GM12878 (cell line): ENCODE data around the gene PTPRH. TPM values are rescaled to one million over a fixed set of nuclear protein-coding genes. Genes with fewer than 3 reads are reported as not detected.

ENCODE experiments used
- ATAC-seq: fragments of 200-7000 bp; cut with Tn5 transposase; 3 replicates; pipeline ENCODE4 v1.9.1; 2020; ENCODE audit warnings: mild to moderate bottlenecking, moderate library complexity
- BruUV-seq: library from RNA; stranded (reverse); fragments of 400-500 nt; replicated peaks from 2 replicates; lab custom pipeline; 2021; lab: Mats Ljungman, UMichigan
- CTCF ChIA-PET: fragments of 300-600 bp; sonication (Branson Sonifier 250); formaldehyde crosslinking; extraction: SDS; loops from one replicate; lab custom pipeline; 2021; ENCODE audit warnings: inconsistent platforms; lab: Yijun Ruan, JAX
- POLR2A ChIA-PET: fragments of 350-600 bp; formaldehyde crosslinking; extraction: SDS; loops from one replicate; lab custom pipeline; 2021; ENCODE audit warnings: inconsistent platforms; lab: Charles Lee
- RAD21 ChIA-PET: fragments of 300-600 bp; sonication (Branson Sonifier 250); formaldehyde crosslinking; loops from one replicate; lab custom pipeline; 2023; ENCODE audit warnings: antibody characterized with exemption; ENCODE audit not compliant: unreplicated experiment; lab: Charles Lee
- SMC1A ChIA-PET: fragments of 300-600 bp; sonication (Branson Sonifier 250); formaldehyde crosslinking; loops from one replicate; lab custom pipeline; 2023; ENCODE audit not compliant: unreplicated experiment, uncharacterized antibody; lab: Charles Lee
- DNase-seq: peaks from one replicate; pipeline ENCODE4 v3.0.0-alpha.2; 2011; ENCODE audit warnings: low read depth, low spot score
- FAIRE-seq: peaks from 3 replicates; lab custom pipeline; 2011; peaks lifted over from hg19 to GRCh38; lab: Jason Lieb, UNC
- H2AFZ ChIP-seq: 2 replicates; pipeline ENCODE4 v1.6.0; 2011; ENCODE audit warnings: low read depth, low read length, control low read depth; ENCODE audit not compliant: control insufficient read depth
- H3K27ac ChIP-seq: 2 replicates; pipeline ENCODE4 v1.5.1; 2011; ENCODE audit warnings: control low read depth; ENCODE audit not compliant: control insufficient read depth, insufficient read depth
- H3K27me3 ChIP-seq, 2 experiments: replicated peaks in 1 of 2; 2 replicates each; pipeline versions ENCODE4 v1.6.0 to v1.6.1; 2011; ENCODE audit warnings: low read length in 1 of 2; ENCODE audit not compliant: control insufficient read depth in 2 of 2, insufficient read depth in 2 of 2
- H3K36me3 ChIP-seq, 2 experiments: 2 replicates each; pipeline ENCODE4 v1.5.1; 2011; ENCODE audit warnings: low read length in 1 of 2; ENCODE audit not compliant: control insufficient read depth in 2 of 2, insufficient read depth in 2 of 2
- H3K4me1 ChIP-seq: 2 replicates; pipeline ENCODE4 v1.6.1; 2011; ENCODE audit warnings: mild to moderate bottlenecking, low read length, moderate library complexity, mixed read lengths; ENCODE audit not compliant: control insufficient read depth, insufficient read depth
- H3K4me2 ChIP-seq: 2 replicates; pipeline ENCODE4 v1.6.0; 2011; ENCODE audit warnings: control low read depth; ENCODE audit not compliant: control insufficient read depth, insufficient read depth
- H3K4me3 ChIP-seq: fragments of 200-600 bp; sonication (generic); 2 replicates; pipeline ENCODE4 v1.5.1; 2016
- H3K79me2 ChIP-seq: 2 replicates; pipeline ENCODE4 v1.6.0; 2011; ENCODE audit warnings: low read length; ENCODE audit not compliant: control insufficient read depth, insufficient read depth
- H3K9ac ChIP-seq: 2 replicates; pipeline ENCODE4 v1.8.0; 2011; ENCODE audit warnings: low read length, control low read depth, mixed read lengths; ENCODE audit not compliant: control insufficient read depth, insufficient read depth
- H3K9me3 ChIP-seq: replicated peaks from 3 replicates; pipeline ENCODE4 v1.5.1; 2011; ENCODE audit warnings: mild to moderate bottlenecking, low read length; ENCODE audit not compliant: control insufficient read depth, insufficient read depth
- H4K20me1 ChIP-seq: 2 replicates; pipeline ENCODE4 v1.6.0; 2011; ENCODE audit not compliant: control insufficient read depth, insufficient read depth
- CEBPB ChIP-seq, 2 experiments: fragments of 150-350 bp in 1 of 2; IDR thresholded peaks; 2 replicates each; pipeline ENCODE4 v1.6.1; 2012 to 2014; ENCODE audit warnings: low read depth in 2 of 2, low read length in 2 of 2, borderline replicate concordance in 1 of 2, inconsistent platforms in 1 of 2
- RAD51 ChIP-seq: fragments of 450-650 bp; IDR thresholded peaks from 2 replicates; pipeline ENCODE4 v1.6.1; 2016; ENCODE audit warnings: moderate library complexity, mild to moderate bottlenecking, inconsistent platforms
- RFX5 ChIP-seq: IDR thresholded peaks from 2 replicates; pipeline ENCODE4 v1.6.1; 2011; ENCODE audit warnings: low read depth, low read length, improper control_type of control experiment
- WGBS: methylation state at CpG from one replicate; pipeline ENCODE4 v1.1.6; 2016; ENCODE audit warnings: low lambda C conversion rate; ENCODE audit not compliant: insufficient replicate concordance, insufficient coverage; ENCODE audit errors: missing lambda C conversion rate; 5-methylcytosine and 5-hydroxymethylcytosine counted together
- in situ Hi-C: fragments of 300-500 bp; cut with MboI; formaldehyde crosslinking; loops from 9 replicates; pipeline ENCODE4 v1.14.3; 2018; ENCODE audit warnings: mixed read lengths
- intact Hi-C: fragments of 100-400 bp; cut with micrococcal nuclease; formaldehyde crosslinking; loops from one replicate; pipeline ENCODE4 v1.14.2; 2022; ENCODE audit not compliant: unreplicated experiment
- polyA plus RNA-seq, 11 experiments: library from polyadenylated mRNA; depleted of rRNA in 4 of 11; unstranded in 6 of 11; stranded (reverse) in 5 of 11; fragments of >200 nt; fragmentation: Nextera tagmentation in 4 of 11; fragmentation: Illumina TruSeq in 1 of 11; extraction: Ambion mirVana in 4 of 11; extraction: Trizol in 1 of 11; gene quantifications; 1 replicate in 1 of 11; 2 replicates in 10 of 11; pipeline versions ENCODE4 v1.2.1 to v1.2.3, GENCODE V29; 2011 to 2016; ENCODE audit warnings: inconsistent platforms in 2 of 11, missing spikeins in 2 of 11, low read depth in 1 of 11
- total RNA-seq, 4 experiments: library from RNA; depleted of rRNA in 3 of 4; stranded (reverse); fragments of >200 nt in 3 of 4; fragmentation: Illumina TruSeq in 1 of 4; extraction: Trizol in 1 of 4; gene quantifications; 2 replicates each; pipeline versions ENCODE4 v1.2.1 to v1.2.3, GENCODE V29; 2013 to 2021
- TF ChIP-seq, protein P1 (sequence below): fragments of 450-650 bp; formaldehyde crosslinking; IDR thresholded peaks from 2 replicates; pipeline ENCODE4 v1.4.0; 2022; ENCODE audit warnings: mild to moderate bottlenecking, moderate library complexity
- TF ChIP-seq, protein P2 (sequence below): IDR thresholded peaks from 2 replicates; pipeline ENCODE4 v1.6.1; 2012; ENCODE audit warnings: low read depth, low read length, improper control_type of control experiment
- TF ChIP-seq, protein P3 (sequence below): IDR thresholded peaks from 2 replicates; pipeline ENCODE4 v1.6.1; 2011; ENCODE audit warnings: borderline replicate concordance, low read depth, mild to moderate bottlenecking, moderate library complexity, mixed read lengths, low read length; ENCODE audit not compliant: insufficient read depth; ENCODE audit errors: extremely low read length
- TF ChIP-seq, protein P4 (sequence below): IDR thresholded peaks from 2 replicates; pipeline ENCODE4 v1.6.1; 2012; ENCODE audit warnings: low read depth, low read length, improper control_type of control experiment
- TF ChIP-seq, protein P5 (sequence below): fragments of 450-650 bp; IDR thresholded peaks from 2 replicates; pipeline ENCODE4 v1.6.1; 2018; ENCODE audit warnings: mild to moderate bottlenecking, low read depth, moderate library complexity; ENCODE audit not compliant: partially characterized antibody
- TF ChIP-seq, protein P6 (sequence below): IDR thresholded peaks from 2 replicates; pipeline ENCODE4 v1.6.1; 2011; ENCODE audit warnings: low read depth, mild to moderate bottlenecking, low read length, moderate library complexity, borderline replicate concordance; ENCODE audit errors: extremely low read depth

Gene PTPRH
- total and polyA plus RNA-seq, 10 of the 15 experiments (the other 5 are each of a cell fraction or from before 2014, with no cell fraction given): 0.08 TPM; not detected in 9

DNA sequence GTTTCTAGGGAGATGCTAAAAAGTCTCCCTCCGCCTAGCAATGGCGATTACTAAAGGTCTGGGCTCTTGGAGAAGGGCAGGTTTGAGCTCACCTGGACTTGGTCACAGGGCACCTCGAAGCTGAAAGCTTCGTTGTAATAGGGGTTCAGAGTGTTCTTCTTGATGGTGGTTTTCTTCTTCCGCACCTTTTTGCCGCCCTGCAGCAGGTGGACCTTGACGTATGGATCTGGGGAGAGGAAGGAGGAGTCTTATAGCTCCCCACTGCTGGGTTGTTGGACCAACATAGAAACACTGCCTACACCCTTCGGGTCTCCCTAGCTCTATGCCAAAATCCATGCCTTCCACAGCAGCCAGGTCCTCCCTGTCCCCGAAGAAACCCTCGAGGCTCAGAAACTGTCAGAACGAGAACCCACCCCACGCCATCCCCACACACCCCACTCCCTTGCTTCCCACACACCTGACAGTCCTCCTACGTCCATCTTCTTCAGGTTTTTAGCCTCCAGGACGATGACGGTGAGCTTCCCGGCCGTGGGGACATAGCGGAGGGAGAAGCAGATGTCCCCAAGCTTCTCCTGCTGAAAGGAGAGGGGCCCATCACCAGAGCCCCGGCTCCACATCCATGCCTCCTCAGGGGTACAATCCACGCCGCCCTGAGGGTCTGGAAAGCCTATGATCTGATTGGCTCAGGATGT is 34.7 kb downstream of the PTPRH start (continued):
- TF ChIP-seq, protein P1, sequence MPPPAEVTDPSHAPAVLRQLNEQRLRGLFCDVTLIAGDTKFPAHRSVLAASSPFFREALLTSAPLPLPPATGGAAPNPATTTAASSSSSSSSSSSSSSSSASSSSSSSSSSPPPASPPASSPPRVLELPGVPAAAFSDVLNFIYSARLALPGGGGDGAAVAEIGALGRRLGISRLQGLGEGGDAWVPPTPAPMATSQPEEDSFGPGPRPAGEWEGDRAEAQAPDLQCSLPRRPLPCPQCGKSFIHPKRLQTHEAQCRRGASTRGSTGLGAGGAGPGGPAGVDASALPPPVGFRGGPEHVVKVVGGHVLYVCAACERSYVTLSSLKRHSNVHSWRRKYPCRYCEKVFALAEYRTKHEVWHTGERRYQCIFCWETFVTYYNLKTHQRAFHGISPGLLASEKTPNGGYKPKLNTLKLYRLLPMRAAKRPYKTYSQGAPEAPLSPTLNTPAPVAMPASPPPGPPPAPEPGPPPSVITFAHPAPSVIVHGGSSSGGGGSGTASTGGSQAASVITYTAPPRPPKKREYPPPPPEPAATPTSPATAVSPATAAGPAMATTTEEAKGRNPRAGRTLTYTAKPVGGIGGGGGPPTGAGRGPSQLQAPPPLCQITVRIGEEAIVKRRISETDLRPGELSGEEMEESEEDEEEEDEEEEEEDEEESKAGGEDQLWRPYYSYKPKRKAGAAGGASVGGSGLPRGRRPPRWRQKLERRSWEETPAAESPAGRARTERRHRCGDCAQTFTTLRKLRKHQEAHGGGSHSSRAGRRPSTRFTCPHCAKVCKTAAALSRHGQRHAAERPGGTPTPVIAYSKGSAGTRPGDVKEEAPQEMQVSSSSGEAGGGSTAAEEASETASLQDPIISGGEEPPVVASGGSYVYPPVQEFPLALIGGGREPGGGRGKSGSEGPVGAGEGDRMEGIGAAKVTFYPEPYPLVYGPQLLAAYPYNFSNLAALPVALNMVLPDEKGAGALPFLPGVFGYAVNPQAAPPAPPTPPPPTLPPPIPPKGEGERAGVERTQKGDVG (CRISPR knock-in tag): no peak
- TF ChIP-seq RAD51 (no peak), RFX5 (no peak)
- TF ChIP-seq, protein P2, sequence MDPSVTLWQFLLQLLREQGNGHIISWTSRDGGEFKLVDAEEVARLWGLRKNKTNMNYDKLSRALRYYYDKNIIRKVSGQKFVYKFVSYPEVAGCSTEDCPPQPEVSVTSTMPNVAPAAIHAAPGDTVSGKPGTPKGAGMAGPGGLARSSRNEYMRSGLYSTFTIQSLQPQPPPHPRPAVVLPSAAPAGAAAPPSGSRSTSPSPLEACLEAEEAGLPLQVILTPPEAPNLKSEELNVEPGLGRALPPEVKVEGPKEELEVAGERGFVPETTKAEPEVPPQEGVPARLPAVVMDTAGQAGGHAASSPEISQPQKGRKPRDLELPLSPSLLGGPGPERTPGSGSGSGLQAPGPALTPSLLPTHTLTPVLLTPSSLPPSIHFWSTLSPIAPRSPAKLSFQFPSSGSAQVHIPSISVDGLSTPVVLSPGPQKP: no peak
- TF ChIP-seq, all 136 proteins: peak for 0

DNA sequence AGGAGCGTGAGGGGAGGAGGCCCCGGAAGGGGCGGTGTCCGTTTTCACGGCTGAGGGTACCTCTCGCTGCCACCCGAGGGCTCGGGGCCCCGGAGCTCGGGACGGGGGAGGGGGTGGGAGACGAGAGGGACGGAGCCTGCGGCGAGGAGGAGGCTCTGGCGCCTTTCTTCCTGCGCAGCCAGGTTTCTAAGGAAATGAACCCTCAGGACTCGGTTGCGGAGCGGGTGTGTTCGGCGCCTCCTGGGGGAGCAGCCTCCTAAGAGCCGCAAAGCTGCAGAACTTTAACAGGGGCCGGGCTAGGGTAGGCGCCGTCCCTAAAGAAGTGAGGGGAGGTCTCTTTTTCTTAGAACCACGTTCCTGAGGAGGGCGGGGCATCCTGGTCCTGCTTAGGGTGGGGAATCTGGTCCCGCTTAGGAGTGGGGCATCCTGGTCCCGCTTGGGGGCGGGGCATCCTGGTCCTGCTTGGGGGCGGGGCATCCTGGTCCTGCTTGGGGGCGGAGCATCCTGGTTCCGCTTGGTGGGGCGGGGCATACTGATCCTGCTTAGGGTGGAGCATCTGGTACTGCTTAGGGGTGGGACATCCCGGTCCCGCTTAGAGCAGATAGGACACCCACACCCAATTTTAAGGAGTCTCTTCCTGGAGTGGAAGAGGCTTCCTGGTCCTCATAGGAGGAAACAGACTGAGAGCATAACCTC is 35.4 kb downstream of the PTPRH start:
- FAIRE-seq (no peak), ATAC-seq (no peak), DNase-seq (no peak)
- Histone ChIP-seq H3K27me3 (peaks cover 0 to 7% of the 10 kb centered on the region in 2 experiments; a peak in 1 of 4 replicates), H3K4me3 (no peak overlapping the region), H3K36me3 (no peaks in the 10 kb centered on the region), H3K4me1 (peaks cover 4% of the 10 kb centered on the region), H3K4me2 (peak overlapping the region; percentile 67; the same call in 1 of the 2 replicates), H3K27ac (no peak overlapping the region), H4K20me1 (no peaks in the 10 kb centered on the region), H3K9me3 (peaks cover 1% of the 10 kb centered on the region; the same call in 1 of the 3 replicates), H3K79me2 (no peaks in the 10 kb centered on the region), H3K9ac (no peak overlapping the region), H2AFZ (peak overlapping the region; percentile 58)
- no TSS peak for BruUV-seq
- ChIA-PET CTCF (interaction anchor here (1.2 to 1.4 kb wide), 2 partner anchors 13 to 330 kb away, joined by 3 read pairs; no protein-coding TSS in a partner anchor), RAD21 (no interaction called here), POLR2A (no interaction called here), SMC1A (interaction anchor here (0.8 kb wide), 1 partner anchor 37 kb away, joined by 3 read pairs; no protein-coding TSS in a partner anchor)
- intact Hi-C loops: no loop called here
- in situ Hi-C loops: no loop called here
- 1% methylated on average over 19 of the region's 37 CpGs for WGBS
- TF ChIP-seq, protein P3, sequence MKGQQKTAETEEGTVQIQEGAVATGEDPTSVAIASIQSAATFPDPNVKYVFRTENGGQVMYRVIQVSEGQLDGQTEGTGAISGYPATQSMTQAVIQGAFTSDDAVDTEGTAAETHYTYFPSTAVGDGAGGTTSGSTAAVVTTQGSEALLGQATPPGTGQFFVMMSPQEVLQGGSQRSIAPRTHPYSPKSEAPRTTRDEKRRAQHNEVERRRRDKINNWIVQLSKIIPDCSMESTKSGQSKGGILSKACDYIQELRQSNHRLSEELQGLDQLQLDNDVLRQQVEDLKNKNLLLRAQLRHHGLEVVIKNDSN: no peak
- no peak for TF ChIP-seq CEBPB (IDR thresholded peaks at IDR 0.05; ENCODE audit: borderline replicate concordance in 1 of 2, low read depth in 2 of 2, low read length in 2 of 2)
- TF ChIP-seq, protein P4, sequence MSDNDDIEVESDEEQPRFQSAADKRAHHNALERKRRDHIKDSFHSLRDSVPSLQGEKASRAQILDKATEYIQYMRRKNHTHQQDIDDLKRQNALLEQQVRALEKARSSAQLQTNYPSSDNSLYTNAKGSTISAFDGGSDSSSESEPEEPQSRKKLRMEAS: no peak
- TF ChIP-seq, protein P5, sequence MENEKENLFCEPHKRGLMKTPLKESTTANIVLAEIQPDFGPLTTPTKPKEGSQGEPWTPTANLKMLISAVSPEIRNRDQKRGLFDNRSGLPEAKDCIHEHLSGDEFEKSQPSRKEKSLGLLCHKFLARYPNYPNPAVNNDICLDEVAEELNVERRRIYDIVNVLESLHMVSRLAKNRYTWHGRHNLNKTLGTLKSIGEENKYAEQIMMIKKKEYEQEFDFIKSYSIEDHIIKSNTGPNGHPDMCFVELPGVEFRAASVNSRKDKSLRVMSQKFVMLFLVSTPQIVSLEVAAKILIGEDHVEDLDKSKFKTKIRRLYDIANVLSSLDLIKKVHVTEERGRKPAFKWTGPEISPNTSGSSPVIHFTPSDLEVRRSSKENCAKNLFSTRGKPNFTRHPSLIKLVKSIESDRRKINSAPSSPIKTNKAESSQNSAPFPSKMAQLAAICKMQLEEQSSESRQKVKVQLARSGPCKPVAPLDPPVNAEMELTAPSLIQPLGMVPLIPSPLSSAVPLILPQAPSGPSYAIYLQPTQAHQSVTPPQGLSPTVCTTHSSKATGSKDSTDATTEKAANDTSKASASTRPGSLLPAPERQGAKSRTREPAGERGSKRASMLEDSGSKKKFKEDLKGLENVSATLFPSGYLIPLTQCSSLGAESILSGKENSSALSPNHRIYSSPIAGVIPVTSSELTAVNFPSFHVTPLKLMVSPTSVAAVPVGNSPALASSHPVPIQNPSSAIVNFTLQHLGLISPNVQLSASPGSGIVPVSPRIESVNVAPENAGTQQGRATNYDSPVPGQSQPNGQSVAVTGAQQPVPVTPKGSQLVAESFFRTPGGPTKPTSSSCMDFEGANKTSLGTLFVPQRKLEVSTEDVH: no peak
- TF ChIP-seq, protein P6, sequence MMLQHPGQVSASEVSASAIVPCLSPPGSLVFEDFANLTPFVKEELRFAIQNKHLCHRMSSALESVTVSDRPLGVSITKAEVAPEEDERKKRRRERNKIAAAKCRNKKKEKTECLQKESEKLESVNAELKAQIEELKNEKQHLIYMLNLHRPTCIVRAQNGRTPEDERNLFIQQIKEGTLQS: no peak
